ENCODE measurements around the gene MAT1A. TPM values are rescaled to one million over a fixed set of nuclear protein-coding genes. Genes with fewer than 3 reads are reported as not detected.

MAT1A gene
- total and polyA plus RNA-seq, 2 of the 8 experiments (the other 6 are each of a cell fraction or from before 2014, with no cell fraction given): 4.1 to 6.4 TPM

GRCh38 chr10:80271416-80271815 lies 18.0 kb downstream of the MAT1A start (continued):
- TF ChIP-seq EGR1 (IDR thresholded peaks at IDR 0.05; ENCODE audit: borderline replicate concordance, low read depth, low read length) (no peak), SP1 (IDR thresholded peaks at IDR 0.05; ENCODE audit: low read depth, low read length) (no peak)
- TF ChIP-seq, protein P1, sequence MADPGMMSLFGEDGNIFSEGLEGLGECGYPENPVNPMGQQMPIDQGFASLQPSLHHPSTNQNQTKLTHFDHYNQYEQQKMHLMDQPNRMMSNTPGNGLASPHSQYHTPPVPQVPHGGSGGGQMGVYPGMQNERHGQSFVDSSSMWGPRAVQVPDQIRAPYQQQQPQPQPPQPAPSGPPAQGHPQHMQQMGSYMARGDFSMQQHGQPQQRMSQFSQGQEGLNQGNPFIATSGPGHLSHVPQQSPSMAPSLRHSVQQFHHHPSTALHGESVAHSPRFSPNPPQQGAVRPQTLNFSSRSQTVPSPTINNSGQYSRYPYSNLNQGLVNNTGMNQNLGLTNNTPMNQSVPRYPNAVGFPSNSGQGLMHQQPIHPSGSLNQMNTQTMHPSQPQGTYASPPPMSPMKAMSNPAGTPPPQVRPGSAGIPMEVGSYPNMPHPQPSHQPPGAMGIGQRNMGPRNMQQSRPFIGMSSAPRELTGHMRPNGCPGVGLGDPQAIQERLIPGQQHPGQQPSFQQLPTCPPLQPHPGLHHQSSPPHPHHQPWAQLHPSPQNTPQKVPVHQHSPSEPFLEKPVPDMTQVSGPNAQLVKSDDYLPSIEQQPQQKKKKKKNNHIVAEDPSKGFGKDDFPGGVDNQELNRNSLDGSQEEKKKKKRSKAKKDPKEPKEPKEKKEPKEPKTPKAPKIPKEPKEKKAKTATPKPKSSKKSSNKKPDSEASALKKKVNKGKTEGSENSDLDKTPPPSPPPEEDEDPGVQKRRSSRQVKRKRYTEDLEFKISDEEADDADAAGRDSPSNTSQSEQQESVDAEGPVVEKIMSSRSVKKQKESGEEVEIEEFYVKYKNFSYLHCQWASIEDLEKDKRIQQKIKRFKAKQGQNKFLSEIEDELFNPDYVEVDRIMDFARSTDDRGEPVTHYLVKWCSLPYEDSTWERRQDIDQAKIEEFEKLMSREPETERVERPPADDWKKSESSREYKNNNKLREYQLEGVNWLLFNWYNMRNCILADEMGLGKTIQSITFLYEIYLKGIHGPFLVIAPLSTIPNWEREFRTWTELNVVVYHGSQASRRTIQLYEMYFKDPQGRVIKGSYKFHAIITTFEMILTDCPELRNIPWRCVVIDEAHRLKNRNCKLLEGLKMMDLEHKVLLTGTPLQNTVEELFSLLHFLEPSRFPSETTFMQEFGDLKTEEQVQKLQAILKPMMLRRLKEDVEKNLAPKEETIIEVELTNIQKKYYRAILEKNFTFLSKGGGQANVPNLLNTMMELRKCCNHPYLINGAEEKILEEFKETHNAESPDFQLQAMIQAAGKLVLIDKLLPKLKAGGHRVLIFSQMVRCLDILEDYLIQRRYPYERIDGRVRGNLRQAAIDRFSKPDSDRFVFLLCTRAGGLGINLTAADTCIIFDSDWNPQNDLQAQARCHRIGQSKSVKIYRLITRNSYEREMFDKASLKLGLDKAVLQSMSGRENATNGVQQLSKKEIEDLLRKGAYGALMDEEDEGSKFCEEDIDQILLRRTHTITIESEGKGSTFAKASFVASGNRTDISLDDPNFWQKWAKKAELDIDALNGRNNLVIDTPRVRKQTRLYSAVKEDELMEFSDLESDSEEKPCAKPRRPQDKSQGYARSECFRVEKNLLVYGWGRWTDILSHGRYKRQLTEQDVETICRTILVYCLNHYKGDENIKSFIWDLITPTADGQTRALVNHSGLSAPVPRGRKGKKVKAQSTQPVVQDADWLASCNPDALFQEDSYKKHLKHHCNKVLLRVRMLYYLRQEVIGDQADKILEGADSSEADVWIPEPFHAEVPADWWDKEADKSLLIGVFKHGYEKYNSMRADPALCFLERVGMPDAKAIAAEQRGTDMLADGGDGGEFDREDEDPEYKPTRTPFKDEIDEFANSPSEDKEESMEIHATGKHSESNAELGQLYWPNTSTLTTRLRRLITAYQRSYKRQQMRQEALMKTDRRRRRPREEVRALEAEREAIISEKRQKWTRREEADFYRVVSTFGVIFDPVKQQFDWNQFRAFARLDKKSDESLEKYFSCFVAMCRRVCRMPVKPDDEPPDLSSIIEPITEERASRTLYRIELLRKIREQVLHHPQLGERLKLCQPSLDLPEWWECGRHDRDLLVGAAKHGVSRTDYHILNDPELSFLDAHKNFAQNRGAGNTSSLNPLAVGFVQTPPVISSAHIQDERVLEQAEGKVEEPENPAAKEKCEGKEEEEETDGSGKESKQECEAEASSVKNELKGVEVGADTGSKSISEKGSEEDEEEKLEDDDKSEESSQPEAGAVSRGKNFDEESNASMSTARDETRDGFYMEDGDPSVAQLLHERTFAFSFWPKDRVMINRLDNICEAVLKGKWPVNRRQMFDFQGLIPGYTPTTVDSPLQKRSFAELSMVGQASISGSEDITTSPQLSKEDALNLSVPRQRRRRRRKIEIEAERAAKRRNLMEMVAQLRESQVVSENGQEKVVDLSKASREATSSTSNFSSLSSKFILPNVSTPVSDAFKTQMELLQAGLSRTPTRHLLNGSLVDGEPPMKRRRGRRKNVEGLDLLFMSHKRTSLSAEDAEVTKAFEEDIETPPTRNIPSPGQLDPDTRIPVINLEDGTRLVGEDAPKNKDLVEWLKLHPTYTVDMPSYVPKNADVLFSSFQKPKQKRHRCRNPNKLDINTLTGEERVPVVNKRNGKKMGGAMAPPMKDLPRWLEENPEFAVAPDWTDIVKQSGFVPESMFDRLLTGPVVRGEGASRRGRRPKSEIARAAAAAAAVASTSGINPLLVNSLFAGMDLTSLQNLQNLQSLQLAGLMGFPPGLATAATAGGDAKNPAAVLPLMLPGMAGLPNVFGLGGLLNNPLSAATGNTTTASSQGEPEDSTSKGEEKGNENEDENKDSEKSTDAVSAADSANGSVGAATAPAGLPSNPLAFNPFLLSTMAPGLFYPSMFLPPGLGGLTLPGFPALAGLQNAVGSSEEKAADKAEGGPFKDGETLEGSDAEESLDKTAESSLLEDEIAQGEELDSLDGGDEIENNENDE (IDR thresholded peaks at IDR 0.05; ENCODE audit: insufficient replicate concordance, low read length): no peak
